ENCODE measurements around the gene HYAL3. TPM values are rescaled to one million over a fixed set of nuclear protein-coding genes. Genes with fewer than 3 reads are reported as not detected.

The HYAL3 gene
- total and polyA plus RNA-seq, 2 experiments from 2014 or later, result 7.6 to 9.6 TPM

GRCh38 chr3:50303013-50303815 is 4.0 kb upstream of the HYAL3 start, which contains the start of gene HYAL1:
HYAL1 (minus strand) TSS chr3:50303574; CDS start chr3:50302956, 618 bp downstream.
- no peaks in the 10 kb centered on the region for H3K79me2 ChIP-seq (ENCODE audit: insufficient read depth)
- TF ChIP-seq EZH2 (IDR thresholded peaks at IDR 0.05; ENCODE audit: insufficient read depth, poor library complexity, severe bottlenecking) (no peak), EZH2phosphoT487 (IDR thresholded peaks at IDR 0.05; ENCODE audit: insufficient read depth, low read depth) (no peak)
- peaks cover 11% of the 10 kb centered on the region for H3F3A ChIP-seq (ENCODE audit: insufficient read depth)
- no peak for DNase-seq
- H3K9me3 ChIP-seq (ENCODE audit: low read depth), result no peaks in the 10 kb centered on the region
- no peaks in the 10 kb centered on the region for H3K27me3 ChIP-seq (replicated peaks; ENCODE audit: insufficient read depth)
- no peak within 1 kb of the TSS for H3K4me3 ChIP-seq
- no peaks in the 10 kb centered on the region for H3K36me3 ChIP-seq (ENCODE audit: low read depth)
- WGBS, 2 experiments (ENCODE audit: low coverage in 1 of 2, low lambda C conversion rate in 2 of 2, missing lambda C conversion rate in 2 of 2), result 62 to 68% methylated on average over 13 to 14 of the region's 14 CpGs
- no peak within 1 kb of the TSS for H3K27ac ChIP-seq
- H3K9me2 ChIP-seq (ENCODE audit: insufficient read depth), result no peaks in the 10 kb centered on the region
- in situ Hi-C loops (cut with MboI), result no loop called here
- H4K20me1 ChIP-seq (ENCODE audit: insufficient read depth), result no peaks in the 10 kb centered on the region
- H3K4me1 ChIP-seq (ENCODE audit: insufficient read depth), result peaks cover 11% of the 10 kb centered on the region
- H2AFZ ChIP-seq, result no peak within 1 kb of the TSS
- no peak within 1 kb of the TSS for H3K9ac ChIP-seq
- H3K4me2 ChIP-seq (ENCODE audit: unreplicated experiment), result no peak within 1 kb of the TSS

GRCh38 chr3:50302095-50303012 is 3.1 kb upstream of the HYAL3 start:
- no peak for TF ChIP-seq EZH2phosphoT487 (IDR thresholded peaks at IDR 0.05; ENCODE audit: insufficient read depth, low read depth)
- no peak for TF ChIP-seq EZH2 (IDR thresholded peaks at IDR 0.05; ENCODE audit: insufficient read depth, poor library complexity, severe bottlenecking)
- Histone ChIP-seq H3F3A (ENCODE audit: insufficient read depth) (peaks cover 11% of the 10 kb centered on the region), H3K4me1 (ENCODE audit: insufficient read depth) (peaks cover 11% of the 10 kb centered on the region), H3K27ac (no peak overlapping the region), H4K20me1 (ENCODE audit: insufficient read depth) (no peaks in the 10 kb centered on the region), H3K27me3 (replicated peaks; ENCODE audit: insufficient read depth) (no peaks in the 10 kb centered on the region), H3K4me3 (no peak overlapping the region), H3K9me2 (ENCODE audit: insufficient read depth) (no peaks in the 10 kb centered on the region), H3K9ac (no peak overlapping the region), H3K79me2 (ENCODE audit: insufficient read depth) (no peaks in the 10 kb centered on the region), H3K4me2 (ENCODE audit: unreplicated experiment) (no peak overlapping the region), H3K9me3 (ENCODE audit: low read depth) (no peaks in the 10 kb centered on the region), H2AFZ (no peak overlapping the region), H3K36me3 (ENCODE audit: low read depth) (no peaks in the 10 kb centered on the region)
- 85 to 86% methylated on average over 32 of the region's 32 CpGs for WGBS, 2 experiments (ENCODE audit: low coverage in 1 of 2, low lambda C conversion rate in 2 of 2, missing lambda C conversion rate in 2 of 2)
- in situ Hi-C loops (cut with MboI), result no loop called here
- no peak for DNase-seq

- peak overlapping the region; percentile 80 for H3K4me2 ChIP-seq (ENCODE audit: unreplicated experiment)
- peak overlapping the region; percentile 89 for H3K27ac ChIP-seq
- H4K20me1 ChIP-seq (ENCODE audit: insufficient read depth), result no peaks in the 10 kb centered on the region
- H3K9me3 ChIP-seq (ENCODE audit: low read depth), result no peaks in the 10 kb centered on the region
- H3F3A ChIP-seq (ENCODE audit: insufficient read depth), result peaks cover 11% of the 10 kb centered on the region
- H3K9me2 ChIP-seq (ENCODE audit: insufficient read depth), result no peaks in the 10 kb centered on the region
- no peak for DNase-seq
- TF ChIP-seq EZH2phosphoT487 (IDR thresholded peaks at IDR 0.05; ENCODE audit: insufficient read depth, low read depth), result no peak
- no peak for TF ChIP-seq EZH2 (IDR thresholded peaks at IDR 0.05; ENCODE audit: insufficient read depth, poor library complexity, severe bottlenecking)
- H3K9ac ChIP-seq, result peak overlapping the region; percentile 82
- H3K27me3 ChIP-seq (replicated peaks; ENCODE audit: insufficient read depth), result no peaks in the 10 kb centered on the region
- no peaks in the 10 kb centered on the region for H3K36me3 ChIP-seq (ENCODE audit: low read depth)
- in situ Hi-C loops (cut with MboI), result no loop called here
- H3K79me2 ChIP-seq (ENCODE audit: insufficient read depth), result no peaks in the 10 kb centered on the region
- no peak overlapping the region for H2AFZ ChIP-seq
- H3K4me1 ChIP-seq (ENCODE audit: insufficient read depth), result peaks cover 11% of the 10 kb centered on the region
- H3K4me3 ChIP-seq, result peak overlapping the region; percentile 68
- 83 to 94% methylated on average over 5 to 6 of the region's 6 CpGs for WGBS, 2 experiments (ENCODE audit: low coverage in 1 of 2, low lambda C conversion rate in 2 of 2, missing lambda C conversion rate in 2 of 2)
Measured at GRCh38 chr3:50300681-50301254, 1.6 kb upstream of the HYAL3 start.

Measured in GM23248 (cell line).